ENCODE results near the gene INAFM1.

DNA sequence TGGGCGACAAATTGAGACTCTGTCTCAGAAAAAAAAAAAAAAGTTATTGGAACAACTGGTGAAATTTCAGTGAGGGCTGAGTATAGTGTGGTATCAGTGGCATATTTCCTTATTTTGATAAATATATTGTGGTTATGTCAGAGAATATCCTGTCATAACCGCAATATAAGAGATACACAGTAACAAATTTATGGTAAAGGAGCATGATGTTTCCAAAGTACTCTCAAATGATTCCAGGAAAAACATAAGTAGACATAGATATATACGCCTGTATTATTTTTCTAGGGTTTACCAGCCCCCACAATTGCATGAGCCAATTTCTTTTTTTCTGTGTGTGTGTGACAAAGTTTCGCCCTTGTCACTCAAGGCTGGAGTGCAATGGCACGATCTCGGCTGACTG is 29.3 kb downstream of the INAFM1 start:
- no peak for TF ChIP-seq EZH2 (optimal IDR thresholded peaks at IDR 0.05; ENCODE audit: low read depth, low read length)
- TF ChIP-seq, protein P1, sequence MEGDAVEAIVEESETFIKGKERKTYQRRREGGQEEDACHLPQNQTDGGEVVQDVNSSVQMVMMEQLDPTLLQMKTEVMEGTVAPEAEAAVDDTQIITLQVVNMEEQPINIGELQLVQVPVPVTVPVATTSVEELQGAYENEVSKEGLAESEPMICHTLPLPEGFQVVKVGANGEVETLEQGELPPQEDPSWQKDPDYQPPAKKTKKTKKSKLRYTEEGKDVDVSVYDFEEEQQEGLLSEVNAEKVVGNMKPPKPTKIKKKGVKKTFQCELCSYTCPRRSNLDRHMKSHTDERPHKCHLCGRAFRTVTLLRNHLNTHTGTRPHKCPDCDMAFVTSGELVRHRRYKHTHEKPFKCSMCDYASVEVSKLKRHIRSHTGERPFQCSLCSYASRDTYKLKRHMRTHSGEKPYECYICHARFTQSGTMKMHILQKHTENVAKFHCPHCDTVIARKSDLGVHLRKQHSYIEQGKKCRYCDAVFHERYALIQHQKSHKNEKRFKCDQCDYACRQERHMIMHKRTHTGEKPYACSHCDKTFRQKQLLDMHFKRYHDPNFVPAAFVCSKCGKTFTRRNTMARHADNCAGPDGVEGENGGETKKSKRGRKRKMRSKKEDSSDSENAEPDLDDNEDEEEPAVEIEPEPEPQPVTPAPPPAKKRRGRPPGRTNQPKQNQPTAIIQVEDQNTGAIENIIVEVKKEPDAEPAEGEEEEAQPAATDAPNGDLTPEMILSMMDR (IDR thresholded peaks at IDR 0.05; ENCODE audit: low read length), result no peak

Data from MM.1S (cell line).